Spleen (tissue), 7 donors: Measurements from ENCODE around the gene ISG20.

Experiments used
- POLR2A ChIP-seq, 3 donors: fragments of 450-650 bp; IDR thresholded peaks; one replicate each; pipeline ENCODE4 v1.5.1; 2017; ENCODE audit warnings: antibody characterized with exemption in 3 of 3, mild to moderate bottlenecking in 1 of 3
- POLR2AphosphoS5 ChIP-seq, 3 donors: sonication (generic); formaldehyde crosslinking; IDR thresholded peaks; one replicate each; pipeline ENCODE4 v1.5.1; 2017; ENCODE audit warnings: antibody characterized with exemption in 3 of 3
- TF ChIP-seq, protein P1 (sequence below), 11 experiments: fragments of 200-600 bp in 7 of 11; fragments of 450-650 bp in 4 of 11; sonication (generic) in 4 of 11; IDR thresholded peaks in 8 of 11; conservative IDR thresholded peaks in 3 of 11; 1 replicate in 7 of 11; 2 replicates in 4 of 11; pipeline versions ENCODE4 v1.4.0 to v1.8.0; 2016 to 2021; ENCODE audit warnings: antibody characterized with exemption in 11 of 11, inconsistent platforms in 4 of 11, mild to moderate bottlenecking in 1 of 11
- donor health status: DM: no; HTN: no; CAD: no; lungs with moderate emphysema.
- donor health status: DM: no; HTN: no; CAD: no.
- donor health status: DM: no; HTN: no; CAD: no.

DNA sequence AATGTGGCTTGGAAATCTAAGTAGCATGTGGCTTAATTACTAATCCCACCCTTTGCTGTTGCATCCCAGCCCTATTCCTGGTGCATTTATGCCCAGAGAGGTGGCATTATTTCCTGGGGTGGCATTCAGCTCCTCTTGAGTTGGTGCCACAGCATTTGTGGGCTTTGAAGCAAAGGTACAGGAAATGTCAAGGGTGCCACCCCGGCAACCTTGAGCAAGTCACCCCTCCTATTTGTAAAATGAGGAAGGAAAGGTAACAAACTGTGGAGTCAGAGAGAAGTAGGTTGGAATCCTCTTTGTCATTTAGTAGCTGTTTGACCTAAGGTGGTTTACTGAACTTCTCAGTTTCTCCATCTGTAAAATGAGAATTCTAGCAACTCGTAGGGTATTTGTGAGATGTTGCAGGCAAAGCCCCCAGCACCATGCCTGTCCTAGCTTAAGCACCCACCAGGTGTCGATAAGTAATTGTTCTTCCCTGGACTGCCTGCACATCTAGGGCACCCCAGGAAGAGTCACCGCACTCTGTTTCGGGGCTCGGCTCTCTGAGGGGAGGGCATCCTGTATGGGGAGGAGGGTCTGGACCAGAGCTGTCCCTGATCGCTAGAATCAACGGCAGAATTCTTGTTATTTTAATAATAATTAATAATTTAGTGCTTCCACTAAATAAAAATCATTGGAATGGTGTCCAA, 17.1 kb downstream of the ISG20 start:
- TF ChIP-seq POLR2A (IDR thresholded peaks at IDR 0.05) (no peak), POLR2AphosphoS5 (IDR thresholded peaks at IDR 0.05) (peak in 1 of 3 donors; percentile 69)
- TF ChIP-seq, protein P1, sequence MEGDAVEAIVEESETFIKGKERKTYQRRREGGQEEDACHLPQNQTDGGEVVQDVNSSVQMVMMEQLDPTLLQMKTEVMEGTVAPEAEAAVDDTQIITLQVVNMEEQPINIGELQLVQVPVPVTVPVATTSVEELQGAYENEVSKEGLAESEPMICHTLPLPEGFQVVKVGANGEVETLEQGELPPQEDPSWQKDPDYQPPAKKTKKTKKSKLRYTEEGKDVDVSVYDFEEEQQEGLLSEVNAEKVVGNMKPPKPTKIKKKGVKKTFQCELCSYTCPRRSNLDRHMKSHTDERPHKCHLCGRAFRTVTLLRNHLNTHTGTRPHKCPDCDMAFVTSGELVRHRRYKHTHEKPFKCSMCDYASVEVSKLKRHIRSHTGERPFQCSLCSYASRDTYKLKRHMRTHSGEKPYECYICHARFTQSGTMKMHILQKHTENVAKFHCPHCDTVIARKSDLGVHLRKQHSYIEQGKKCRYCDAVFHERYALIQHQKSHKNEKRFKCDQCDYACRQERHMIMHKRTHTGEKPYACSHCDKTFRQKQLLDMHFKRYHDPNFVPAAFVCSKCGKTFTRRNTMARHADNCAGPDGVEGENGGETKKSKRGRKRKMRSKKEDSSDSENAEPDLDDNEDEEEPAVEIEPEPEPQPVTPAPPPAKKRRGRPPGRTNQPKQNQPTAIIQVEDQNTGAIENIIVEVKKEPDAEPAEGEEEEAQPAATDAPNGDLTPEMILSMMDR (IDR thresholded peaks at IDR 0.05 in 8 of 11, conservative IDR thresholded peaks at IDR 0.05 in 3 of 11) = no peak
